Fibroblast of skin of left quadriceps (primary cell): ENCODE measurements around the gene RPL36.

ENCODE experiments used
- DNase-seq, 2 experiments: peaks; one replicate each; pipeline ENCODE4 v3.0.0-alpha.2; 2013; ENCODE audit warnings: low read depth in 2 of 2

The RPL36 gene

DNA sequence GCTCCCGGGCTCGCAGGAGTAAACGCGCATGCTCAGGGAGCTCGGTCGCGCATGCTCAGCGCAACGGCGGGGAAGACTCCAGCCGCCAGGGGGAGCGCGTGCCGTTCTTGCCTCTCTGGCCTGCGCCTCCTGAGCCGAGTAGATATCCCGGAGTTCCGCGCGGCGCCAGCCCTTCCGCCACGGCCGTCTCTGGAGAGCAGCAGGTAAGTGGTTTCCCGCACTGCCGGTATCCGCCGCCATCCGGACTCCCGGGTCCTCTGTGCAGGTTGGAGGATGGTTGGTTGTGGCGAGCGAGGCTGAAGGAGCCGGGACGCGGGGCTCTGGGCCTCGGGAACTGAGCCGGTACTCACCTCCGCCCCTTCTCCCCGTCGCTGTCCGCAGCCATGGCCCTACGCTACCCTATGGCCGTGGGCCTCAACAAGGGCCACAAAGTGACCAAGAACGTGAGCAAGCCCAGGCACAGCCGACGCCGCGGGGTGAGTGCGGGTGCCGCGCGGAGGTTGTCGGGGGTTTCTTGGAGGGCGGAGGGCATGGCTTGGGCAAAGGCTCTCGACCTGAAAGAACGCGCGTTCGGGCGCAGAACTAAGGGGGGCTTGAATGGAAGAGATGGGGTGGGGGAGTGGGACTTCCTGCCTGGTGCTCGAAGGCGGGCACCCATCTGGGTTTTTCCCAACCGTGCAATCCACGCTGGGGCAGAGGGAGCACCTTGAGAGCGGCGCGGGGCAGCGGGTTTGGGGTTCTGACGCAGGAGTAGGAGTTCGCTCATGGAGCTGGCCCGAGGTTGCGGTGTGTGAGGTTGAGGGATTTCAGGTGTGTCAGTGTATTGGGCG, at the start of gene RPL36:
RPL36 (plus strand) TSS at position 171 of the 830 bp plus-strand sequence; CDS start at position 384, 213 bp downstream.
- DNase-seq: peak; percentile 93 to 94

DNA sequence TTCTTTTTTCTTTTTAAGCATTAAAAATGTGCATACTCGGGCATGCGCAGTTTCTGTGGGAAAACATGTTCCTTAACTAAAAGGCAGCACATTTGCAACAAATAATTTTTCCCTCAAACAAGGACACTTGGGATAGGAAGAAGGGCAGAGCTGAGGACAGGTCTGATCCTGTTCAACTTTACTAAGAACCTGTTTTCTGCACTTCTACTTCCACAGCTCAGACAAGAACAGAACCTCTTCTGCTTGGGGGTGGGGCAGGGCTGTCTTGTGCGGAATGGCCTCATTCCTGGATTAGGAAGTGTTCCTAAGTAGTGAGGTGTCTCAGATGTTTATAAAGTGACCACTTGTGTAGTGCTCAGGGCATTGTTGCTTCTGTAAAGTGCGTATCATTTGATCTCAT, 48.9 kb upstream of the RPL36 start:
- no peak for DNase-seq

DNA sequence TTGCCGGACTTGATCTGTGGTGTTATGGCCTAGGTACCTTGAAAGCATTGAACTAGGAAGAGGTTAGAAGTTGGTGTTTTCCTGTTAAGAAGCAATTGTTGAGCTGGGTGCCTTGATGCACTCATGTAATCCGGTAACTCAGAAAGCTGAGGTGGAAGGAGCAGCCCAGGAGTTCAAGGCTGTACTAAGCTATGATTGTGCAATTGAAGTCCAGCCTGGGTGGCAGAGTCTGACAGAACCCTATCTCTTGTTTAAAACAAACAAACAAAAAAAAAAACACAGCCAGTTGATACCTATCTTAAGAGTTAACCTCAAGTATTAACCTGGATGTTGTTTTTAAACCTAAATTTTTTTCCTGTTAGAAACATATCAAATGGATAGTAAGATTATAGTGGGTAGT, 47.9 kb upstream of the RPL36 start:
- DNase-seq: no peak

DNA sequence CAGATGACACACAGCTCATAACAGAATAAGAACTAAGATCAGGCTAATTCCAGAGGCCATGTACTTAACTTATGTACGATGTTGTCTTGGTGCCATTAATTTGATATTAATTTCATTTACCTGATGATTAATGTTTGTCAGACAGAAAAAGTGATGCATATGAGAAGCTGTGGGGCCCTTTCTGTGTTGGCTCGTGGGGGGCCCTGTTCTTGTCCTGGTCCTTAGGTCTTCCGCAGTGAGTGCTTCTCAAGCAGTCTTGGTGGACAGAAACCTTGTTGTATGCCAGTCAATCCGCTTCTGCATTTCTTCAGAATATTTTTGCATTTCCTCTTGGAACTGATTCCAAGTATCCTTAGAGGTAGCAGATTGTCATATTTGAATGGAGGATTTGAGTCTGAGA, 47.0 kb upstream of the RPL36 start:
- no peak for DNase-seq

DNA sequence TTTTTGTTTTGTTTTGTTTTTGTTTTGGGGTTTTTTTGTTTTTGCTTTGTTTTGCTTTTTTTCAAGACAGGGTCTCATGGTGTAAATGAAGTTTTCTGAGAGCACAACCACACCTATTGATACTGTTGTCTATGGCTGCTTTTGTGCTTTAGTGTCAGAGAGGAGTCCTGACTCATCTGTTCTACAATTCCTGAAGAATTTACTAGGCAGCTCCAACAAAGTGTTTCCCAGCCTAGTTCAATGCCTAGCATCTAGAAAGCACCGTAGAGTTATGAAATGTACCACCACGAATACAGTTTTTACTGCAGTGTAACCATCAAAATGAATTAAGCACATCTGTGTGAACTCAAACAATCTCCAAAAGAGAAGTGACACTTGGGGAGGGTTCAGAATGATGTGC, 46.1 kb upstream of the RPL36 start:
- DNase-seq: no peak

DNA sequence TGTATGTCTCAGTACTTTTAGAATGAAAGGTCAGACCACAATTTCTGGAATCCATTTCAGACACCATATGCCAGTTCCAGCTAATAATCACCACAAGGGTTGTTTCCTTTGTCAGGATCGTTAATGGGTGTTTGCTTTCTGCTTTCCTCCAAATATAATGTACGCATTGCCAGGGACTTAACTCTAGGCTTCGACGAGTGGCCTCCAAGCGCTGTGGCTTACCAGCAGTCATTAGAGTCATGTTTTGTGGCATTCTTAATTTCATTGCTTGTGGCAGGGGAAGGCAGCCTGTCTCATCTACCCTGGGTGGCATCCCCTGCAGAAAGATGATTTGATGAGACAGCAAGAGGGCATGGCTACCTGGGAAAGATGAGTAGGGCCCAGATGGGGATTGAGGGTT, 44.7 kb upstream of the RPL36 start:
- DNase-seq: no peak

DNA sequence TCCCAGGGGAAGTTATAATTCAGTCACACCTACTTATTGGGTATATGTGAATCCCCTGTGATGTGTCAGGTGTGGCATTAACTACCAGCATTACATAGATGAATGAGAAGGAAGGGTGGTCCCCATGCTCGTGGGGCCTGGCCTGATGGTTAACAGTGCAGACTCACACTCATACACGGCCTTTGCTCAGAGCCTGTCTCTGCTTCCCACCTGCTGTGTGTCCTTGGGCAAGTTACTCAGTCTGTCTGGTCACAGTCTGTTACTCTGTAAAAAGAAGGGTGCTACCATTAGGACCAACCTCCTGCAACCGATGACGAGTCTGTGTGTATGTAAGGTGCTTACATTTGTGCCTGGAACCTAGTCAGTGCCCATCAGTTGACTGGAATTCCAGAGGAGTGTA, 43.4 kb upstream of the RPL36 start:
- DNase-seq: no peak

DNA sequence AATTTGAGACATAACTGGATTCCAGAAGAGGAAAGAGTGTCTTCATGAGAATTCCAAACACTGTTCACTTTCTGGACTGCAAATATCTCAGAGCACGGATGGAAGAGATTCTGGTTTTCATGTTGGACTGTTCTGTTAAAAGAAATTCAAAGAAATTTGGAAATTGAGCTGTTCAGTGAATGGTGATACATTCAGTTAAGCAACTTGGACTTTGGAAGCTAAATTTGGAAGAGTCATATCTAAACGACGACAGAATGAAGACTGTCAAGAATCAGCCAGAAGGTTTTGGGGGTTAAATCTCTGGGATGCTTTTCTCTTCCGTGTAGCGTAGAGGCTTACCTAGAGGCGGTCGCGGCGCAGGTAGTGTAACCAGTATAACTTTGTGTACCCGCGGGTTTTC, 41.6 kb upstream of the RPL36 start:
- DNase-seq: no peak

DNA sequence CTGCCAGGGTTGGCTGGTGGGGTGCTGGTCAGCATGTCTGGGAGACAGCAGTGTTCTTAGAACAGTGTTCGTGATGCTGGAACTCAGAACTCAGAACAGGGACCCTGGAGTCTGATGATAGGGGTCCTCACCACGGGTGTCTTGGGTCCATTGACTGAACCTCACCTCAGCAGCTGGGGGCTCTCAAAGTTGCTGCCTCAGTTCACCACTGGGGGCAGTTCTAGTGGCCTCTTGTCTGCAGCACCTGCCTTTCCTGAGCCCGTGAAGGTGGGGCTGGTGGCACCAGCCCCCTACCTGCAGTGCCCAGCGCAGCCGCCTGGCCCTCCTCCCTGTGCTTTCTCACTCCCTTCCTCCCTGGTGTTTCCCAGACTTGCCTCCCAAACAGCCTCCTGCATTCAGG, 38.7 kb upstream of the RPL36 start:
- no peak for DNase-seq

DNA sequence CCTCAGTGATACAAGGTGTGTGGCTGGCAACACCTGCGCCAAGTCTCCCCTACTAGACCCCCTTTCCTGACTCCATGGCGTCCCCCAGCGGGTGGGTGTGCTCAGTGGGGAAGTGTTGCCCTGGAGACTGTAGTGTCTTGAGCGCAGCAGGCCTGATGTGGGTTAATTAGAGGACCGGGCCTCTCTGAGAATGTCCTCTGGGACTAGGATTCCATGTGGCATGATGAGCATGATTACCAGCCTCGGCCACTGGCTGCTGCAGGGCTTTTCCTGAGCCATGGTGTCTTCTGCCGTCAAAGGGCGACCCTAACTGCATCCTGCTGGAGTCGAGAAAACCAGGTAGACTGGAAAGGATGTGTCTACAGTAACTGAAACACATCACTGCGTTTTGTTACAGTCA, 37.8 kb upstream of the RPL36 start:
- no peak for DNase-seq

DNA sequence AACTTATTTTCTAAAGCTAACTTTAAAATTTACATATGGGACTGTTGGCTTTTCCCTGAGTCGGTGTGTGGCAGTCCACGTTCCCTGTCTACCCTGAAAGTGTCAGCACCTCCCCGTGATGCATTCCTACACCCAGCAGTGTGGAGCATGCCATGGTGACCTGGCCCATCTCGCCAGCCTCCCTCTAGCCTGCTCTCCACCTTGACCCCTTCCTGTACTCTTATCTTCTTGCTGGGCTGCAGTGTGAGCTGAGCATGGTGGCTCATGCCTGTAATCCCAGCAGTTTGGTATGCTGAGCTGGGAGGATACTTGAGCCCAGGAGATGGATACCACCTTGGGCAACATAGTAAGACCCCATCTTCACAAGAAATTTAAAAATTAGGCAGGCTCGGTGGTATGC, 35.2 kb upstream of the RPL36 start:
- DNase-seq: no peak

DNA sequence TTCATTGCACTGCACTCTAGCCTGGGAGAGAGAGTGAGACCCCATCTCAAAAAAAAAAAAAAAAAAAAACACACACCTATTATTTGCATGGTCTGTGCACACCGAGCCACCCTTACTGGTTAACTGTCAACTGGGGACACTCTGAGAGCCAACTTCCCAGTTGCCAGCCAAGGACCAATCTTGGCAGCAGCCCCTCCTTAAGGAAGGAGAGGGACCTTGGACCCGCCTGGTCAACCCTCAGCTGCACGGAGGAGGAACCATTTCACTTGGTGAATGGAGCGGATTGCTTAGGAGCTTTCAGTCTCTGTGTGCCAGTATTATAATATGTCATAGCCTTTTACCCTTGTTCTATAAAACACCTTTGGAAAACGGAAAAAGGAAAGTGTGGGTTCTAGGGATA, 34.7 kb upstream of the RPL36 start:
- DNase-seq: no peak

DNA sequence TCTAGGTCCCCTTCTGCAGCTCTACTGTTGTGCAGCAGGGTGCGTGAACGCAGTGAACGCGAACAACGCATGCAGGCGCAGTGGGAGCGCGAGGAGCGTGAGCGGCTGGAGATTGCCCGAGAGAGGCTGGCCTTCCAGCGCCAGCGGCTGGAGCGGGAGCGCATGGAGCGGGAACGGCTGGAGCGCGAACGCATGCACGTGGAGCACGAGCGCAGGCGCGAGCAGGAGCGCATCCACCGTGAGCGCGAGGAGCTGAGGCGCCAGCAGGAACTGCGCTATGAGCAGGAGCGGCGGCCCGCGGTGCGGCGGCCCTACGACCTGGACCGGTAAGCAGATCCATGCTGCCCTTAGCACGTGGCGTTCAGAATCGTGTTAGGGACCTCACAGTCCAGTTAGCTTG, 28.6 kb upstream of the RPL36 start:
- no peak for DNase-seq

DNA sequence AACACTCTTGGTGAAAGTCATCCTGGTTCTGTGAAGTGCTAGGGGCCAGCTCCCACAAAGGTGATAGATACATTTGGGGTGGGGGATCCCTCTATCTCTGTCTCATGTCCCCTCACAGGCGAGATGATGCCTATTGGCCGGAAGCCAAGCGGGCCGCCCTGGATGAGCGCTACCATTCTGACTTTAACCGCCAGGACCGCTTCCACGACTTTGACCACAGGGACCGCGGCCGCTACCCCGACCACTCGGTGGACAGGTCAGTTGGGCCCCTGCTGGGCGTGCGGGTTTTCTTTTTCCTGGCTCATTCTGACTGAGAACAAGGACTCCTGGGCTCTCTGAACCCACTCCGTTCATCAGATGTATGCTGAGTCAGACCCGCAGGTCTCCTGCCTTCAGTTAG, 26.2 kb upstream of the RPL36 start:
- DNase-seq: no peak

DNA sequence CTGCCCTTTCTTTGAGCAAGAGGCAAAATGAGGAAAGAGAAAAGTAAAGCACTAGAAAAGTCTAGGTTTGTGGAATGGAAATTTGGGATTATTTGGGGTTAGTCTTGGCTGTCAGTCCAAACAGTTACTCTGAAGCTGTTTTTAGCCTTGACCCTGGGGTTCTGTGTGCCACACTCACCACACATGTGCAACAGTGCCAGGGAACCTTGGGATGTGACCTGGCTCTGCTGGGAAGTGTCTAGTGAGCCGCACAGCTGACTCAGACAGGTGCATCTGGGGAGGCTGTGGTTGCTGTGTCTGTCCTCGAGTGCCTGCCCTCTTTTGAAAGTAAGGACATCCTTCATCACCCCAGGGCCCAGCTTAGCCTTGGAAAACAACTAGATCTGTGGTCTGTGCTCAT, 25.6 kb upstream of the RPL36 start:
- DNase-seq: no peak

DNA sequence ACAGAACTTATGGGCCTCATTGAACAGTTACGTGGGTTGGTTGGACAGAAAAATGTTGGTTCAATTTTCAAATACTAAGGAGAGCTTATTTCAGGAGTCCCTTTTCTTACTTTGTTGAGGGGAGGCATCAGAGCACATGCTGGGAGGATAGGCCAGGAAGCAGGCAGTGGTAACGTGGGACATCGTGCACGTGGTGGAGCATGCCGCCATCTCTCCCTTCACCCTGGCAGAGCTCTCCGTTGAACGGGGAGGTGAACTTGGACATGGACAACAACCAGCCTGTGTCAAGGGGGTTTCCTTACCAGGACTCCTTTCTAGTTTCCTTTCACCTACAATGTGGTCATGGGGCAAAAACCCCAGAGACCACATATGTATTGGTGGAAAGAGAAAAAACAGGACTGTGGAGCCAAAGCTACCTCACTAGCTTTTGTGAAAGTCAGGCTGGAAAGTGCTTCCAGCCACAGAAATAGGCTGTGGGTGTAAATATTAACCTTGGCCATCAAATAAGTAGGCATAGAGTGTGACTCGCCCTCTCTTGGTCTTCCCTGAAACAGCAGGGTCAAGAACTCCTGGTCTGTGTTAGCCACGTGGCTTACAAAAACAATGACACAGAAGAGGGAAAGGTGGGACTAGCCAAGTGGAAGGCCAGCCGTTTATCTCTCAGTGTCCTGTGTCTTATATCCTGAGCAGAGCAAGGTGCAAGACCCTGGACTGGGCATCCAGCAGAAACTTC, 24.1 kb upstream of the RPL36 start:
- no peak for DNase-seq

DNA sequence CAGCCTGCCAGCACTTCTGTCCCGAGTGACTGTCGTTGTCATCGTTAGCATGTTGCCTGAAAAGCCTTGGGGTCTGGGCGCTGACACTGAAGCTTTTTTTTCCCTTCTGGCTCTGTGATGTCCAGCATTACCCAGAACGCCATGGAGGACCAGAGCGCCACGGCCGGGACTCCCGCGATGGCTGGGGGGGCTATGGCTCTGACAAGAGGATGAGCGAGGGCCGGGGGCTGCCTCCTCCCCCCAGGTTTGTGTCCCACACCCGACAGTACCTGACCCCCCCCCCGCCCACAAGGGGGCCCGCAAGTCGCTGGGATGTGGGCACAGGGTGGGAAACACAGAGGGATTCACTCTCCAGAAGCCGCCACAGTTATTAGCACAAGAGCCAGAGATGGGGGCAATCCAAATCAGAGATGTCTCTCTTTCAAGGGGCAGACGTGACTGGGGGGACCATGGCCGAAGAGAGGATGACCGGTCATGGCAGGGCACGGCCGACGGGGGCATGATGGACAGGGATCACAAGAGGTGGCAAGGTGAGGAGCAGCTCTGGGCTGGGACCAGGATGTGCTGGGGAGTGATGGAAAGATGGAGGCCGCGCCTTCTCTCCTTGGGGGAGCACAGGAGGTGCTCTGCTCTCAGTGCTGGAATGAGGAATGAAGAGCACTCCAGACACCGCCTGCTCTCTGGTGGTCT, 23.0 kb upstream of the RPL36 start:
- DNase-seq: no peak

DNA sequence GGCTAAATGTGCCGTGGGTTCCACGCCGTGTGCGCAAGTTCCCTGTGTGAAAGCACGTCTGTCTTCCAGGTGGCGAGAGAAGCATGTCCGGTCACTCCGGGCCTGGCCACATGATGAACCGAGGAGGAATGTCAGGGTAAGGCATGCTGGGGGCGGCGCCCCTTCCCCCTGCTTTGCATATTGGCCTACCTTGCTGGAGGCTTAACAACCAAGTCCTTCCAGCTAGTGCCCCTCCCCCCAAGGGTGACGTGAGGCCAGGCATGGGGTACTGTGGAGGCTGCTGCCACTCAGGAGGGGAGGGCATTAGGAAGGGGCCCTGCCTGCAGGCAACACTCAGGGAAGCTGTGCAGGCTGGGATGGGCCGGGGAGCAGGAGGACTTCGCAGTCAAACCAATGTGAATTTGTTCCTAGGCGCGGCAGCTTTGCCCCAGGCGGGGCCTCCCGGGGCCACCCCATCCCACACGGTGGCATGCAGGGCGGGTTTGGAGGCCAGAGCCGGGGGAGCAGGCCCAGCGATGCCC, 22.3 kb upstream of the RPL36 start:
- no peak for DNase-seq

DNA sequence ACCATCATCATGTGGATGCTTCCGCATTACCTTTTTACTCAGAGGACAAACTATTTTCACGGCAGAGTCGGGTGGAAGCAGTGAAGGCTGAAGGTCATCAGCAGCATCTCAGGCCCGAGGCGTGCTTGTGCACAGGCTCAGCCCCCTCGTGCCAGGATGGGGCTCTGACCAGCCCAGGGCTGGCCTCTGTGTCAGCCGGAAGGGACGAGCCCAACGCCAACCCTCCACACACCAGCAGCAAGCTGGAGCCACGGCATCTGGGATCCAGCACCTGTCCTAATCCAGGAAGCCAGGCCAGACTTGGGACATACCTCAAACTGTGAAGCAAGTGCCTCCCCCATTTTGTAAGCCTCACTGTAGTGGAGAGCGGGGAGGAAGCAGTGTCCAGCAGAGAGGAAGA, 20.9 kb upstream of the RPL36 start:
- no peak for DNase-seq

DNA sequence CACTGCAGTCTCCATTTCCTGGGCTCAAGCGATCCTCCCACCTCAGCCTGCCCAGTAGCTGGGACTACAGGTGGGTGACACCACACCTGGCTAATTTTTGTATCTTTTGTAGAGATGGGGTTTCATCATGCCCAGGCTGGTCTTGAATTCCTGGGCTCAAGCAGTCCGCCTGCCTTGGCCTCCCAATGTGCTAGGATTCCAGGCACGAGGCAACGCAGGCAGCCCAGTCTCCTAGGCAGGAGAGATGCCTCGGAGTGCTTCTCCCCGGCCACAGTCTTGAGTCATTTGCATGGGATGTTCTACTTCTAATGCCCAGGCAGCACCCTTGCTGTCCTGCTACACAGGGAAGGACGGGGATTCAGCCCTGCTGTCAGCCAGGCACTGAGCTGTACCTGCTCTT, 18.5 kb upstream of the RPL36 start:
- no peak for DNase-seq

DNA sequence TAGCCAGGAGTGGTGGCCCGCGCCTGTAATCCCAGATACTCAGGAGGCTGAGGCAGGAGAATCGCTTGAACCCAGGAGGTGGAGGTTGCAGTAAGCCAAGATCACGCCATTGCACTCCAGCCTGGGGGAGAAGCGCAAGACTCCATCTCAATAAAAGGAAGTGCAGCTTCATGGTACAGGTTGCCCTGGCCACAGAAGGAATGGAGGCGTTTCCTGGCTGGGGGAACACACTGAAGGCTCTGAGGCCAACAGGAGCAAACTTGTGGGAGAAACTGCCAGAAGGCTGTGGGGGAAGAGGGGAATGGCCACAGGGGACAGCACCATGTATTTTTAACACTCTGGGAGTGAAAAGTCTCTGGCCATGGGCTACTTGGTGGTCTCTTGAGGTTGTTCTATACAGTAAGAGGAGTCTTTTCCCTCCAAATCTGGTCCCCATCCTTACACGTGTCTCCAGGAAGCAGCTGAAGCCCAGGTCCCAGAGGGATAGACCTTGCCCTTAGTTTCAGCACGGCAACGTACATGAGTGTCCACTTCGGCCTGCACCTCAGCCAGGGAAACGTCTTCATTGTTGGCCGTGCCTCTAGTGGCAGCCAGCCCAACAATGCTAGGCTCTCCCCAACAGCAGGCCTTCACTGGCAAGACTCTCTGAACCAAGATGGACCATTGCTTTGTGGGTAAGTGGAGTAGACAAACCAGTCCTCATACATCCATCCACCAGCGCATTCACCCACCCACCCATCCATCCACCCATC, 17.2 kb upstream of the RPL36 start:
- DNase-seq: no peak

DNA sequence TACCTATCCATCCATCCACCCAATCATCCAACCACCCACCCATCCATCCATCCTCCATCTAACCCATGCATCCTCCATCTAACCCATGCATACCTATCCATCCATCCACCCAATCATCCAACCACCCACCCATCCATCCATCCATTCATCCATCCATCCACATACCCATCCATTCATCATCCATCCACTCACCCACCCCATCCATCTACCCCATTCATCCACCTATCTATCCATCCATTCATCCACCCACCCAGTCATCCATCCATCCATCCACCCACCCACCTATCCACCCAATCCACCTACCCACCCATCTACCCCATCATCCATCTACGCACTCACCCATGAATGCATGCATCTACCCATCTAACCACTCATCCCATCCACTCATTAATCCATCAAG, 16.3 kb upstream of the RPL36 start:
- DNase-seq: no peak
